ENCODE data around the gene PCSK4. TPM values are rescaled to one million over a fixed set of nuclear protein-coding genes. Genes with fewer than 3 reads are reported as not detected.

Gene PCSK4
- total RNA-seq, 4 donors from 2014 or later: 1.3 to 4.9 (median 2.2) TPM

DNA sequence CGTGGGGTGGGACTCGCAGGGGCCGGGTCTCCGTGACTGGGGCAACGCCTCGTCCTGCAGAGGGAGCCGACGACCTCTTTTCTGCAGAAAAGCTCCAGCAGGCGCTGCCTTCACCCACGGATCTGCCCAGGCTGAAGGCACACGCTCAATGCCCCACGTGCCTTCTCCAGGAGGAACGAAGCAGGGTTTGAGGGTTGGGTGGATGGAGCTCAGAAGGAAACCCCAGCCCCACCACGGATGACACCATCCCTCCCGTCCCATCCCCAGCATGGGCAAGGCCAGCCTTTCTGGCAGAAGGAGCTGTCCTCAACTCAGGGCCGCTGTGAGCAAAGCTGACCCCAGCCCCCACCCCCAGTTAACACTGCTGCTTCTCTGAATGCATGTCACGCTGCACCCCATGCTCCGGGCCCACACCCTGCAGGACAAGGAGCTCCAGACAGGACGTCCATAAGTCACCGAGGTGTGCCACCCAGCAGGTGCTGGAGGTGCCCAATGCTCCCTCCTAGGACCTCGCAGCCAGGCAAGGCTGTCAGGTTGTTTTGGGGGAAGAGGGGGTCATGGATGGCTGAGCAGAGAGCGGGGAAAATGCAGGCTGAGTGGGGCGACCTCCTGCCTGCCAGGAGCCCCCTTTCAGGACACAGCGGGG, 18.5 kb downstream of the PCSK4 start:
- H3K4me1 ChIP-seq: peaks cover 0 to 91% (median 52%) of the 10 kb centered on the region in 4 donors
- DNase-seq (ENCODE audit: low spot score in 2 of 2): no peak
- 35 to 37% methylated on average over 21 to 22 of the region's 24 CpGs for WGBS, 2 donors
- H3K4me3 ChIP-seq: no peak overlapping the region
- TF ChIP-seq EP300 (IDR thresholded peaks at IDR 0.05) (no peak), CTCF (IDR thresholded peaks at IDR 0.05) (no peak), POLR2A (IDR thresholded peaks at IDR 0.05) (no peak)
- no peak overlapping the region for H3K27ac ChIP-seq
- H3K27me3 ChIP-seq: peaks cover 2 to 68% of the 10 kb centered on the region in 2 donors
- no peaks in the 10 kb centered on the region for H3K9me3 ChIP-seq
- H3K36me3 ChIP-seq: peaks cover 0 to 28% (median 3%) of the 10 kb centered on the region in 3 donors

DNA sequence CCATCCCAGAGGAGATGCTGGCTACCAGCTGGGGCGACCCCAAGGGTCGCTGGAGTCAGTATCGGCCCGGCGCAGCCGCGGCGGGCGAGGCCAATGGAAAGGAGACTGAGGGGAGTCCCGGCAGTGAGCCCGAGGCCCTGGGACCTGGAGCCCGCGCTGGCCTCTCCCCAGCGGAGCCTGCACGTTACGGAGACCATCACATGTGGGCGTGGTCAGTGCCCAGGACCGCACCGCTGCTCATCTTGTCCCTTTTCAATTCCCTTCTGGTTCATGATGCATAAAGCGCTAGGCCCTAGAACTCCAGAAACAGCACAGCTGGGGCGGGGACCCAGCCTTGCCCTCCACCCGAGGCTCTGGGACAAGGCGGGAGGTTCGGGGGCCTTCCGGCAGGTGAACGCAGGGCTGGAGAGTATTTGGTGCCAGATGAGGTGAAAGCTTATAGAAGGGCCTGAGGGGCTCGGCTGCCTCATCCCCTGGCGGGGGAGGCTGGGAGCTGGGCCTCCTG, 19.1 kb downstream of the PCSK4 start:
- no peak for DNase-seq (ENCODE audit: low spot score in 2 of 2)
- Histone ChIP-seq H3K4me3 (peak overlapping the region; percentile 8 to 50 (median 26)), H3K9me3 (no peaks in the 10 kb centered on the region), H3K36me3 (peaks cover 0 to 28% (median 3%) of the 10 kb centered on the region in 3 donors), H3K4me1 (peaks cover 0 to 91% (median 54%) of the 10 kb centered on the region in 4 donors), H3K27ac (no peak overlapping the region), H3K27me3 (peaks cover 2 to 74% of the 10 kb centered on the region in 2 donors)
- TF ChIP-seq CTCF (IDR thresholded peaks at IDR 0.05) (no peak), EP300 (IDR thresholded peaks at IDR 0.05) (no peak), POLR2A (IDR thresholded peaks at IDR 0.05) (no peak)
- 34 to 37% methylated on average over 16 to 18 of the region's 28 CpGs for WGBS, 2 donors

GRCh38 chr19:1470305-1471009, 19.7 kb downstream of the PCSK4 start:
- peak overlapping the region; percentile 8 to 50 (median 26) for H3K4me3 ChIP-seq
- H3K9me3 ChIP-seq: no peaks in the 10 kb centered on the region
- peak overlapping the region in 1 of 4 donors; percentile 43 for H3K27ac ChIP-seq
- peaks cover 2 to 79% of the 10 kb centered on the region in 2 donors for H3K27me3 ChIP-seq
- 3 to 6% methylated on average over 18 to 43 of the region's 67 CpGs for WGBS, 2 donors
- DNase-seq (ENCODE audit: low spot score in 2 of 2): no peak
- no peak for TF ChIP-seq POLR2A (IDR thresholded peaks at IDR 0.05)
- TF ChIP-seq CTCF (IDR thresholded peaks at IDR 0.05): no peak
- no peak for TF ChIP-seq EP300 (IDR thresholded peaks at IDR 0.05)
- H3K36me3 ChIP-seq: peaks cover 0 to 28% (median 0%) of the 10 kb centered on the region in 3 donors
- H3K4me1 ChIP-seq: peaks cover 0 to 95% (median 55%) of the 10 kb centered on the region in 4 donors

GRCh38 chr19:1470055-1470304, 20.2 kb downstream of the PCSK4 start:
- Histone ChIP-seq H3K27me3 (peaks cover 2 to 80% of the 10 kb centered on the region in 2 donors), H3K36me3 (peaks cover 0 to 28% (median 0%) of the 10 kb centered on the region in 3 donors), H3K9me3 (no peaks in the 10 kb centered on the region), H3K4me3 (peak overlapping the region in 2 of 4 donors; percentile 43 to 50), H3K27ac (peak overlapping the region in 1 of 4 donors; percentile 43), H3K4me1 (peaks cover 0 to 94% (median 54%) of the 10 kb centered on the region in 4 donors)
- no peak for DNase-seq (ENCODE audit: low spot score in 2 of 2)
- TF ChIP-seq EP300 (IDR thresholded peaks at IDR 0.05) (no peak), POLR2A (IDR thresholded peaks at IDR 0.05) (no peak), CTCF (IDR thresholded peaks at IDR 0.05) (no peak)
- WGBS, 2 donors: 60% methylated on average over 1 of the region's 22 CpGs; no CpG with 5 or more reads in 1 of the 2 donors

Data from tibial nerve (tissue), 4 donors.